HG03108 (cell line): ENCODE measurements around the gene CEBPG.

ENCODE experiments used
- ATAC-seq: cut with Tn5 transposase; IDR thresholded peaks from one replicate; pipeline ENCODE4 v1.9.1; 2021; ENCODE audit warnings: moderate library complexity; ENCODE audit not compliant: unreplicated experiment

CEBPG gene

GRCh38 chr19:33404506-33405253 is 31.2 kb downstream of the CEBPG start:
- ATAC-seq: no peak

GRCh38 chr19:33405254-33405552 is 31.7 kb downstream of the CEBPG start:
- ATAC-seq: no peak

- no peak for ATAC-seq
These were observed 32.3 kb downstream of the CEBPG start for GRCh38 chr19:33405553-33406461.

GRCh38 chr19:33406521-33407139 is 33.1 kb downstream of the CEBPG start:
- no peak for ATAC-seq

GRCh38 chr19:33407140-33407551 is 33.6 kb downstream of the CEBPG start:
- no peak for ATAC-seq

- no peak for ATAC-seq
These were observed 34.2 kb downstream of the CEBPG start for GRCh38 chr19:33407716-33408115.

GRCh38 chr19:33408116-33408515 is 34.6 kb downstream of the CEBPG start:
- ATAC-seq: no peak

- ATAC-seq: no peak
These were observed 35.3 kb downstream of the CEBPG start for GRCh38 chr19:33408538-33409434.

- no peak for ATAC-seq
These were observed 36.6 kb downstream of the CEBPG start for GRCh38 chr19:33409906-33410685.

GRCh38 chr19:33410915-33411401 is 37.4 kb downstream of the CEBPG start:
- no peak for ATAC-seq

- no peak for ATAC-seq
These were observed 38.2 kb downstream of the CEBPG start for GRCh38 chr19:33411621-33412180.

- no peak for ATAC-seq
These were observed 39.3 kb downstream of the CEBPG start for GRCh38 chr19:33412601-33413425.

- ATAC-seq: no peak
These were observed 39.9 kb downstream of the CEBPG start for GRCh38 chr19:33413426-33413725.

- no peak for ATAC-seq
These were observed 40.6 kb downstream of the CEBPG start for GRCh38 chr19:33413868-33414666.

GRCh38 chr19:33414667-33415605 is 41.4 kb downstream of the CEBPG start:
- ATAC-seq: no peak

GRCh38 chr19:33416307-33417215 is 43.1 kb downstream of the CEBPG start:
- no peak for ATAC-seq
